GM12801 (cell line): ENCODE data around the gene TNNT1.

Experiments used
- TF ChIP-seq, protein P1 (sequence below): IDR thresholded peaks from one replicate; pipeline ENCODE4 v1.5.1; 2011; ENCODE audit warnings: control low read depth; ENCODE audit not compliant: insufficient read length; ENCODE audit errors: extremely low read depth

The TNNT1 gene

DNA sequence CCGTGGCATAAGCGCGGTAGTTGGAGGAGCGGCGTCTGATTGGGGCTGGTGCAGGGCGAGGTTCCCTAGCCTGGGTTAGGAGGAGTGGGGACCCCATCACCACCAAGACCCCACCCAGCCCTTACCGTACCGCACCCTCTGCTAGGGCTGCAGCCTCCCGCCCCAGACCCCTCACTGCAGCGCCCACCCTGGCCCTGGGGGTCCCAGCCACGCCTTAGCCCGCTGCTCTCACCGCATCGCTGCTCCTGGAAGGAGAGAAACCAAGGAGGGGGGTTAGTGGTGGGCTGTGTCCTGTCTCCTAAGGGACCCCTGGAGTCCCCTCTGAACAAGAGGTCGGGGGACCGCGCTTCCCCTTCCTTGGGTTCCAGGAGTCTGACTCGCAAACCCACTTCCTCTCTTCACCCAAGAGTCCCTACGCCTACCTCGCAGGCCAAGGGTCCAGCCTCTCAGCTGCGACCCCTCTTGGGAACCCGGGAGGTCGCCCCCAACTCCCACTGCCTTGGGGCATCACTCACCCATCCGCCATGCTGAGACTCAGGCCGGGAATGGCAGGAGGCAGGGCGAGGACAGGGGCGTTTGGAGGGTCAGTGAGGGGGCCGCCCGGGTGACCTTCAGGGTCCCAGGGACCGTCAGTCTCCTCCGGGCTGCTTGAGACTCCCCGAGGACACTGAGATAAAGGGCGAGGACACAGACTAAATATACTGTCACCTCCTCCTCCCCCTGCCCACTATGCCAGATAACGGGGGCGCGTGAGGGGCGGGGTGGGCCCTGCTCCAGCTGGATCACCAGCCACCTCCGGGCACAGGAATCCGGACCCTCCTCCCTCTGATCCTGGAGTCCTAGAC, 8.3 kb upstream of the TNNT1 start, which contains the start of gene TNNI3:
TNNI3 (minus strand) TSS at position 669 of the 845 bp plus-strand sequence; CDS start at position 526, 143 bp downstream.
- TF ChIP-seq, protein P1, sequence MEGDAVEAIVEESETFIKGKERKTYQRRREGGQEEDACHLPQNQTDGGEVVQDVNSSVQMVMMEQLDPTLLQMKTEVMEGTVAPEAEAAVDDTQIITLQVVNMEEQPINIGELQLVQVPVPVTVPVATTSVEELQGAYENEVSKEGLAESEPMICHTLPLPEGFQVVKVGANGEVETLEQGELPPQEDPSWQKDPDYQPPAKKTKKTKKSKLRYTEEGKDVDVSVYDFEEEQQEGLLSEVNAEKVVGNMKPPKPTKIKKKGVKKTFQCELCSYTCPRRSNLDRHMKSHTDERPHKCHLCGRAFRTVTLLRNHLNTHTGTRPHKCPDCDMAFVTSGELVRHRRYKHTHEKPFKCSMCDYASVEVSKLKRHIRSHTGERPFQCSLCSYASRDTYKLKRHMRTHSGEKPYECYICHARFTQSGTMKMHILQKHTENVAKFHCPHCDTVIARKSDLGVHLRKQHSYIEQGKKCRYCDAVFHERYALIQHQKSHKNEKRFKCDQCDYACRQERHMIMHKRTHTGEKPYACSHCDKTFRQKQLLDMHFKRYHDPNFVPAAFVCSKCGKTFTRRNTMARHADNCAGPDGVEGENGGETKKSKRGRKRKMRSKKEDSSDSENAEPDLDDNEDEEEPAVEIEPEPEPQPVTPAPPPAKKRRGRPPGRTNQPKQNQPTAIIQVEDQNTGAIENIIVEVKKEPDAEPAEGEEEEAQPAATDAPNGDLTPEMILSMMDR, result no peak

DNA sequence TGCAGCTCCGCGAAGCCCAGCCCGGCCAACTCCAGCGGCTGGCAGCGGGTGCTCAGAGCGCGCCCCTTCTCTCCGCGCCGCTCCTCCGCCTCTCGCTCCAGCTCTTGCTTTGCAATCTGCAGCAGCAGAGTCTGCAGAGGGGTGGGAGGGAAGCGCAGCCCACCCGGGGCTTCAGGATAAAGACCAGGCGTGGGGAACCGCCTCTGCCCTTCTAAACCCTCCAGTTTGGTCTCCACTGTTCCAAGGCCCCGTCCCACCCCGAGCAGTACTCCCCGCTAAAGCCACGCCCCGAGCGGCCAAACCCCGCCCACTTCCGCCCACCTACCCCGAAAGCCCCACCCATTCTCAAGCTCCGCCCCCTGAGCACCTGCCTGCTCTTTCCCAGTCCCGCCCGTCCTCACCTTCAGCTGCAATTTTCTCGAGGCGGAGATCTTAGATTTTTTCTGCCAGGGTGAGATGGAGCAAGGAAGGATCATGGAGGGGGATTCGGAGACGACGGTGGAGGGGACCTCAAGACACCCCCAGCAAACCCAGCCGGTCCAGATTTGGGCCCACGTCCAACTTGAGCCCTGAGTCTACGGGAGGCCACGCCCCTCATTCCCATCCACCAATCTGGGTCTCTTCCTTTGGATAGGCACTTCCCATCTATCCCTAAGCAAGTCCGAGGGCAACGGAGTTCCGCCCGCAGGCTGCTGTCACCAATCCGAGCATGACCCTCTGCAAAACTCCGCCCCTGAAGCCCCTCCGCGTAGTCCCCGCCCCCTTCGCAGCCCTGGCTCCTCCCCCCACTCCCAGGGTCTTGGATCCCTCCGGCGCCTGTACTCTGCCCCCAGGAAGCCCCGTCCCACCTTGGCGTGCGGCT, 7.4 kb upstream of the TNNT1 start:
- TF ChIP-seq, protein P1, result no peak

- TF ChIP-seq, protein P1, result no peak
Observed at GRCh38 chr19:55153652-55154264, 4.8 kb upstream of the TNNT1 start.

DNA sequence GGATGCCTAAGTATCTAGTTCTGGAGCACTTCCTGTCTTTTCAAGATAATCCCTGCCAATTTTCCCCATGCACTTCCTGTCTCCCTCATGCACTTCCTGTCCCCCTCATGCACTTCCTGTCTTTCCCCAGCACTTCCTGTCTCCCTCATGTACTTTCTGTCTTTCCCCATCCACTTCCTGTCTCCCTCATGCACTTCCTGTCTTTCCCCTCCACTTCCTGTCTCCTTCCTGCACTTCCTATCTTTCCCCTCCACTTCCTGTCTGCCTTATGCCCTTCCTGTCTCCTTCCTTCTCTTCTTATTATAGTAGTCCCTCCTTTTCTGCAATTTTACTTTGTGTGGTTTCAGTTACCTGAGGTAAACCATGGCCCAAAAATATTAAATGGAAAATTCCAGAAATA, 3.0 kb upstream of the TNNT1 start:
- TF ChIP-seq, protein P1, result no peak

- TF ChIP-seq, protein P1, result no peak
Observed at GRCh38 chr19:55147545-55148251, 1.3 kb downstream of the TNNT1 start.

DNA sequence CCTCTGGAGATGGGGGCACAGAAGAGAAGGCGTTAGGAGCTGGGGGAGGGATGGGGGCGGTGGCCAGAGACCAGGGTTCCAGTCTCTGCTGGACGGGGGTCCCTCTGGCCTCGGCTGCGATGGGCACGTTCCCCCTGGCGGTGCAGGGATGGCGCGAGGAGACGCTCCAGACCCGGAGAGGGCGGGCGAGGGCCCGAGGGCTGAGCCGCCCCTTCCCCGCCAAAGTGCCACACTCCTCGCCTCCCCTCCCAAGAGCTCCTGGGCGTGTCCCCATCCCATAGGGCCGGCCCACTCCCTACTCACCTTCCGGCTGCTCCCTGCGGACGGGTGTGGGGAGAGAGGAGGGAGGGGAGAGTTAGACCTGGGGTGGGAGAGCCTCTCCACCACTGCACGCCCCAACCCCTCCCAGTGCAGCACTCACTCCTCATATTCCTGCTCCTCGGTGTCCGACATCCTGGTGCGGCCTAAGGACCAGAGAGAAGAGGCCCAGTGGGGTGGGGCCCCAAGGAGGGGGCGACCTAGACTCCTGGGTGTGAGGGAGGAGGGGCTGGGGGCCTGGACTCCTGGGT, 2.2 kb downstream of the TNNT1 start:
- TF ChIP-seq, protein P1, result no peak
